ENCODE data around the gene UBE2V1.

GRCh38 chr20:50068041-50068651 lies 44.8 kb downstream of the UBE2V1 start:
- TF ChIP-seq CTCF (IDR thresholded peaks at IDR 0.05) (no peak), POLR2A (IDR thresholded peaks at IDR 0.05) (no peak), EP300 (IDR thresholded peaks at IDR 0.05) (no peak), POLR2AphosphoS5 (IDR thresholded peaks at IDR 0.05) (no peak)

Measured in suprapubic skin (tissue), 4 donors.